Astrocyte (in vitro differentiated cells and primary cell): ENCODE data around the gene DNAAF2. TPM values are rescaled to one million over a fixed set of nuclear protein-coding genes. Genes with fewer than 3 reads are reported as not detected.

ENCODE experiments used
- DNase-seq: peaks from one replicate; pipeline ENCODE4 v3.0.0-alpha.2; 2010; ENCODE audit warnings: low read depth
- FAIRE-seq: peaks from 2 replicates; lab custom pipeline; 2011; peaks lifted over from hg19 to GRCh38; lab: Jason Lieb, UNC
- H2AFZ ChIP-seq: 2 replicates; pipeline ENCODE4 v1.6.0; 2012; ENCODE audit warnings: low read depth, low read length, inconsistent platforms
- H3K27ac ChIP-seq: 2 replicates; pipeline ENCODE4 v1.5.1; 2011; ENCODE audit warnings: low read depth, low read length, inconsistent platforms
- H3K27me3 ChIP-seq: 2 replicates; pipeline ENCODE4 v1.6.0; 2011; ENCODE audit warnings: low read length, inconsistent platforms; ENCODE audit not compliant: insufficient read depth
- H3K36me3 ChIP-seq: 2 replicates; pipeline ENCODE4 v1.5.1; 2011; ENCODE audit warnings: low read length, inconsistent platforms; ENCODE audit not compliant: insufficient read depth
- H3K4me1 ChIP-seq: 2 replicates; pipeline ENCODE4 v1.5.1; 2011; ENCODE audit warnings: low read length, inconsistent platforms; ENCODE audit not compliant: insufficient read depth
- H3K4me2 ChIP-seq: 2 replicates; pipeline ENCODE4 v1.6.0; 2012; ENCODE audit warnings: low read length, inconsistent platforms
- H3K4me3 ChIP-seq: 2 replicates; pipeline ENCODE4 v1.5.1; 2011; ENCODE audit warnings: low read depth, mild to moderate bottlenecking, low read length, inconsistent platforms; ENCODE audit not compliant: insufficient read depth
- H3K79me2 ChIP-seq: 2 replicates; pipeline ENCODE4 v1.6.0; 2012; ENCODE audit warnings: mild to moderate bottlenecking, low read length, inconsistent platforms; ENCODE audit not compliant: insufficient read depth
- H3K9ac ChIP-seq: 2 replicates; pipeline ENCODE4 v1.6.0; 2012; ENCODE audit warnings: mild to moderate bottlenecking, low read length, inconsistent platforms
- H3K9me3 ChIP-seq: 2 replicates; pipeline ENCODE4 v1.5.1; 2012; ENCODE audit warnings: low read depth, mild to moderate bottlenecking, low read length, inconsistent platforms; ENCODE audit not compliant: insufficient read depth
- H4K20me1 ChIP-seq: 2 replicates; pipeline ENCODE4 v1.6.0; 2012; ENCODE audit warnings: low read length, inconsistent platforms; ENCODE audit not compliant: insufficient read depth
- H3K27ac Mint-ChIP-seq: one replicate; pipeline ENCODE4 v1.8.0; 2021; ENCODE audit warnings: mild to moderate bottlenecking, mixed read lengths; ENCODE audit not compliant: unreplicated experiment
- H3K27me3 Mint-ChIP-seq: one replicate; pipeline ENCODE4 v1.8.0; 2021; ENCODE audit warnings: low read depth, mixed read lengths; ENCODE audit not compliant: unreplicated experiment
- H3K36me3 Mint-ChIP-seq: one replicate; pipeline ENCODE4 v1.8.0; 2021; ENCODE audit warnings: low read depth, mixed read lengths; ENCODE audit not compliant: unreplicated experiment
- H3K4me1 Mint-ChIP-seq: one replicate; pipeline ENCODE4 v1.8.0; 2021; ENCODE audit warnings: low read depth, mixed read lengths; ENCODE audit not compliant: unreplicated experiment
- H3K4me3 Mint-ChIP-seq: one replicate; pipeline ENCODE4 v1.8.0; 2021; ENCODE audit warnings: mild to moderate bottlenecking, moderate library complexity, mixed read lengths; ENCODE audit not compliant: unreplicated experiment
- H3K9me3 Mint-ChIP-seq: one replicate; pipeline ENCODE4 v1.8.0; 2021; ENCODE audit warnings: mild to moderate bottlenecking, mixed read lengths; ENCODE audit not compliant: unreplicated experiment
- CTCF ChIP-seq: IDR thresholded peaks from 2 replicates; pipeline ENCODE4 v1.5.1; 2011; ENCODE audit warnings: low read depth, mild to moderate bottlenecking, inconsistent platforms, low read length, moderate library complexity; ENCODE audit not compliant: insufficient read depth
- EZH2 ChIP-seq: IDR thresholded peaks from 2 replicates; pipeline ENCODE4 v1.6.1; 2012; ENCODE audit warnings: mild to moderate bottlenecking, low read length, inconsistent platforms; ENCODE audit not compliant: insufficient read depth
- total RNA-seq: library from RNA; stranded (reverse); gene quantifications from 2 replicates; pipeline ENCODE4 v1.2.1, GENCODE V29; 2021

Gene DNAAF2
- total RNA-seq, 1 donor from 2014 or later: 10.7 TPM

- H3K27ac Mint-ChIP-seq: peak overlapping the region; percentile 92
- Histone ChIP-seq H4K20me1 (no peaks in the 10 kb centered on the region), H3K36me3 (peaks cover 4% of the 10 kb centered on the region), H3K4me1 (peaks cover 10% of the 10 kb centered on the region), H3K4me2 (peak overlapping the region; percentile 88), H3K27me3 (no peaks in the 10 kb centered on the region), H3K27ac (peak overlapping the region; percentile 98), H2AFZ (peak overlapping the region; percentile 98), H3K79me2 (peaks cover 50% of the 10 kb centered on the region), H3K9me3 (no peaks in the 10 kb centered on the region), H3K9ac (peak overlapping the region; percentile 98), H3K4me3 (peak overlapping the region; percentile 79)
- no peak for TF ChIP-seq CTCF
- no peak for TF ChIP-seq EZH2
- H3K4me1 Mint-ChIP-seq: peaks cover 5% of the 10 kb centered on the region
- H3K27me3 Mint-ChIP-seq: no peaks in the 10 kb centered on the region
- no peaks in the 10 kb centered on the region for H3K9me3 Mint-ChIP-seq
- H3K4me3 Mint-ChIP-seq: peak overlapping the region; percentile 99
- peaks cover 2% of the 10 kb centered on the region for H3K36me3 Mint-ChIP-seq
- FAIRE-seq: no peak
- no peak for DNase-seq
Measured at GRCh38 chr14:49598189-49598484, 36.9 kb downstream of the DNAAF2 start.

GRCh38 chr14:49594347-49595091 is 40.5 kb downstream of the DNAAF2 start:
- DNase-seq (peak; percentile 78), FAIRE-seq (no peak)
- H3K36me3 ChIP-seq: no peaks in the 10 kb centered on the region
- H3K79me2 ChIP-seq: peaks cover 21% of the 10 kb centered on the region
- H3K27me3 ChIP-seq: no peaks in the 10 kb centered on the region
- Mint-ChIP-seq H3K4me1 (peaks cover 2% of the 10 kb centered on the region), H3K36me3 (peaks cover 2% of the 10 kb centered on the region), H3K27ac (peak overlapping the region; percentile 16), H3K9me3 (no peaks in the 10 kb centered on the region), H3K27me3 (no peaks in the 10 kb centered on the region), H3K4me3 (no peak overlapping the region)
- H3K9ac ChIP-seq: no peak overlapping the region
- peaks cover 13% of the 10 kb centered on the region for H3K4me1 ChIP-seq
- no peak overlapping the region for H3K4me3 ChIP-seq
- no peaks in the 10 kb centered on the region for H3K9me3 ChIP-seq
- TF ChIP-seq EZH2 (no peak), CTCF (no peak)
- H3K4me2 ChIP-seq: peak overlapping the region; percentile 23
- H4K20me1 ChIP-seq: no peaks in the 10 kb centered on the region
- H2AFZ ChIP-seq: no peak overlapping the region
- no peak overlapping the region for H3K27ac ChIP-seq

DNA sequence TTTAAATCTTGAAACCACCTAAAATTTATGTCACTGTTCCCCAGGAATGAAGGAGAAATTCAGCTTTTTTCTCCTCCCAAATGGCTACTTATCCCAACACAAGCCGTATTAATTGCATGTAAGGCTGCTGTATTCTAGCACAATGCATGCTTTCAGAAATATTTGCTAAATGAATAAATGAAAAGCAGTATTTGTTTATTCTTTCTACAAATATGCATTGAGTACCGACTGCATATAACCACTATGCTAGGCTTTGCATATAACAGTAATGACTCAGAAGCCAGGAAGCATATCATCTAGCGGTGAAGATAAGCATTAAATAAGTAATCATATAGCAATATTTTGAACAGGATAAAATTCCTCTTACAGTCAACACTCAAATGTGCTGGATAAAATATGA is 42.0 kb downstream of the DNAAF2 start:
- H3K9me3 ChIP-seq: no peaks in the 10 kb centered on the region
- H3K4me1 Mint-ChIP-seq: peaks cover 2% of the 10 kb centered on the region
- H3K36me3 ChIP-seq: no peaks in the 10 kb centered on the region
- TF ChIP-seq EZH2: no peak
- TF ChIP-seq CTCF: no peak
- H3K4me2 ChIP-seq: peak overlapping the region; percentile 44
- no peak for FAIRE-seq
- no peaks in the 10 kb centered on the region for H3K36me3 Mint-ChIP-seq
- H3K27me3 ChIP-seq: no peaks in the 10 kb centered on the region
- H3K4me3 Mint-ChIP-seq: no peak overlapping the region
- H3K27me3 Mint-ChIP-seq: no peaks in the 10 kb centered on the region
- H3K4me3 ChIP-seq: no peak overlapping the region
- no peaks in the 10 kb centered on the region for H4K20me1 ChIP-seq
- H3K9me3 Mint-ChIP-seq: no peaks in the 10 kb centered on the region
- DNase-seq: peak; percentile 58
- no peak overlapping the region for H3K27ac Mint-ChIP-seq
- peaks cover 13% of the 10 kb centered on the region for H3K4me1 ChIP-seq
- H3K27ac ChIP-seq: no peak overlapping the region
- H3K79me2 ChIP-seq: peaks cover 7% of the 10 kb centered on the region
- H3K9ac ChIP-seq: no peak overlapping the region
- H2AFZ ChIP-seq: no peak overlapping the region
